H9 (cell line): ENCODE data around the gene TBC1D9. TPM values are rescaled to one million over a fixed set of nuclear protein-coding genes. Genes with fewer than 3 reads are reported as not detected.

Experiments used
- DNase-seq: peaks from one replicate; pipeline ENCODE4 v3.0.0-alpha.2; 2017
- H2AFZ ChIP-seq: one replicate; pipeline ENCODE4 v1.6.1; 2013; ENCODE audit warnings: mild to moderate bottlenecking, low read length, control low read depth, moderate library complexity
- H2AK5ac ChIP-seq: 2 replicates; pipeline ENCODE4 v1.6.1; 2013; ENCODE audit warnings: low read length, control low read depth, mixed read lengths; ENCODE audit not compliant: insufficient read length
- H2BK120ac ChIP-seq: one replicate; pipeline ENCODE4 v1.6.1; 2013; ENCODE audit warnings: low read depth, mild to moderate bottlenecking, low read length, control low read depth, inconsistent platforms; ENCODE audit not compliant: poor library complexity, severe bottlenecking
- H2BK12ac ChIP-seq: 2 replicates; pipeline ENCODE4 v1.6.1; 2013; ENCODE audit warnings: low read length, control low read depth, mixed read lengths, low read depth; ENCODE audit not compliant: insufficient read length
- H2BK15ac ChIP-seq: 2 replicates; pipeline ENCODE4 v1.6.1; 2013; ENCODE audit warnings: low read depth, low read length, control low read depth
- H2BK20ac ChIP-seq: one replicate; pipeline ENCODE4 v1.6.1; 2013; ENCODE audit warnings: low read depth, mild to moderate bottlenecking, low read length, control low read depth, inconsistent platforms; ENCODE audit not compliant: poor library complexity, severe bottlenecking
- H2BK5ac ChIP-seq: 2 replicates; pipeline ENCODE4 v1.6.1; 2013; ENCODE audit warnings: low read length, control low read depth, mixed read lengths; ENCODE audit not compliant: insufficient read length
- H3K14ac ChIP-seq: 2 replicates; pipeline ENCODE4 v1.6.1; 2013; ENCODE audit warnings: low read length, control low read depth; ENCODE audit not compliant: insufficient read depth
- H3K18ac ChIP-seq: 2 replicates; pipeline ENCODE4 v1.6.1; 2013; ENCODE audit warnings: low read depth, mild to moderate bottlenecking, mixed read lengths, low read length, control low read depth; ENCODE audit not compliant: insufficient read length
- H3K23ac ChIP-seq: 2 replicates; pipeline ENCODE4 v1.6.1; 2013; ENCODE audit warnings: low read length, control low read depth, mixed read lengths, low read depth; ENCODE audit not compliant: insufficient read length
- H3K23me2 ChIP-seq: 2 replicates; pipeline ENCODE4 v1.6.1; 2013; ENCODE audit warnings: low read depth, mild to moderate bottlenecking, mixed read lengths, low read length, control low read depth; ENCODE audit not compliant: insufficient read length, poor library complexity, severe bottlenecking
- H3K27ac ChIP-seq: 2 replicates; pipeline ENCODE4 v1.5.1; 2013; ENCODE audit warnings: low read length, control low read depth, mixed read lengths, low read depth; ENCODE audit not compliant: insufficient read length
- H3K27me3 ChIP-seq: 2 replicates; pipeline ENCODE4 v1.6.1; 2013; ENCODE audit warnings: low read length, control low read depth, inconsistent platforms; ENCODE audit not compliant: insufficient read depth
- H3K4ac ChIP-seq: 2 replicates; pipeline ENCODE4 v1.6.1; 2013; ENCODE audit warnings: low read depth, mild to moderate bottlenecking, control low read depth, inconsistent platforms, low read length, moderate library complexity
- H3K4me1 ChIP-seq: 2 replicates; pipeline ENCODE4 v1.6.1; 2013; ENCODE audit warnings: low read length, control low read depth, inconsistent platforms; ENCODE audit not compliant: insufficient read depth
- H3K4me2 ChIP-seq: 2 replicates; pipeline ENCODE4 v1.6.1; 2013; ENCODE audit warnings: low read length, control low read depth, mixed read lengths; ENCODE audit not compliant: insufficient read length, insufficient read depth
- H3K56ac ChIP-seq: 2 replicates; pipeline ENCODE4 v1.6.1; 2013; ENCODE audit warnings: low read depth, mild to moderate bottlenecking, mixed read lengths, low read length, control low read depth; ENCODE audit not compliant: insufficient read length
- H3K79me1 ChIP-seq: 2 replicates; pipeline ENCODE4 v1.6.1; 2013; ENCODE audit warnings: low read depth, mild to moderate bottlenecking, moderate library complexity, low read length, control low read depth, inconsistent platforms; ENCODE audit not compliant: insufficient read depth, poor library complexity, severe bottlenecking
- H3K79me2 ChIP-seq: 2 replicates; pipeline ENCODE4 v1.6.1; 2013; ENCODE audit warnings: low read length, control low read depth, inconsistent platforms; ENCODE audit not compliant: insufficient read depth
- H3K9ac ChIP-seq: 2 replicates; pipeline ENCODE4 v1.6.1; 2013; ENCODE audit warnings: low read length, control low read depth, mixed read lengths; ENCODE audit not compliant: insufficient read length; ENCODE audit errors: extremely low read depth
- H3K9me3 ChIP-seq: one replicate; pipeline ENCODE4 v1.6.1; 2013; ENCODE audit warnings: low read depth, low read length, inconsistent platforms; ENCODE audit not compliant: control insufficient read depth
- H3T11ph ChIP-seq: one replicate; pipeline ENCODE4 v1.6.1; 2013; ENCODE audit warnings: mild to moderate bottlenecking, low read length, control low read depth, inconsistent platforms
- H4K20me1 ChIP-seq: one replicate; pipeline ENCODE4 v1.6.1; 2013; ENCODE audit not compliant: control insufficient read depth, insufficient read length, insufficient read depth
- H4K5ac ChIP-seq: 2 replicates; pipeline ENCODE4 v1.6.1; 2013; ENCODE audit warnings: low read depth, mild to moderate bottlenecking, mixed read lengths, low read length, control low read depth; ENCODE audit not compliant: insufficient read length
- H4K8ac ChIP-seq: replicated peaks from 2 replicates; pipeline ENCODE4 v1.6.1; 2013; ENCODE audit warnings: low read length, control low read depth, mixed read lengths, low read depth; ENCODE audit not compliant: insufficient read length
- H4K91ac ChIP-seq: 2 replicates; pipeline ENCODE4 v1.6.1; 2013; ENCODE audit warnings: low read depth, mild to moderate bottlenecking, moderate library complexity, mixed read lengths, low read length, control low read depth; ENCODE audit not compliant: insufficient read length
- H3K27ac Mint-ChIP-seq, 3 experiments: 2 replicates in 2 of 3; 3 replicates in 1 of 3; pipeline ENCODE4 v1.8.0; 2020 to 2021; ENCODE audit warnings: mixed read lengths in 3 of 3, mild to moderate bottlenecking in 1 of 3, moderate library complexity in 1 of 3
- H3K27me3 Mint-ChIP-seq: 2 replicates; pipeline ENCODE4 v1.8.0; 2021; ENCODE audit warnings: low read depth, mild to moderate bottlenecking, moderate library complexity, mixed read lengths
- H3K36me3 Mint-ChIP-seq, 3 experiments: 2 replicates in 2 of 3; 3 replicates in 1 of 3; pipeline ENCODE4 v1.8.0; 2020 to 2021; ENCODE audit warnings: low read depth in 3 of 3, mixed read lengths in 3 of 3; ENCODE audit not compliant: insufficient read depth in 1 of 3
- H3K4me1 Mint-ChIP-seq, 2 experiments: 2 replicates each; pipeline ENCODE4 v1.8.0; 2020; ENCODE audit warnings: mixed read lengths in 2 of 2
- H3K4me3 Mint-ChIP-seq, 2 experiments: 2 replicates in 1 of 2; 3 replicates in 1 of 2; pipeline ENCODE4 v1.8.0; 2020 to 2021; ENCODE audit warnings: mild to moderate bottlenecking in 2 of 2, mixed read lengths in 2 of 2, moderate library complexity in 1 of 2
- H3K9me3 Mint-ChIP-seq, 2 experiments: 2 replicates in 1 of 2; 3 replicates in 1 of 2; pipeline ENCODE4 v1.8.0; 2020; ENCODE audit warnings: mild to moderate bottlenecking in 2 of 2, mixed read lengths in 2 of 2, moderate library complexity in 1 of 2
- WGBS: extraction: QIAGEN DNeasy Blood & Tissue Kit; methylation state at CpG from one replicate; pipeline ENCODE4 v1.1.7; 2013; ENCODE audit warnings: missing lambda C conversion rate, low lambda C conversion rate, mixed read lengths; ENCODE audit not compliant: insufficient read length; ENCODE audit errors: extremely low coverage; 5-methylcytosine and 5-hydroxymethylcytosine counted together
- total RNA-seq: library from RNA; stranded (reverse); gene quantifications from 2 replicates; pipeline ENCODE4 v1.2.1, GENCODE V29; 2021
- TF ChIP-seq, protein P1 (sequence below): fragments of 200-600 bp; sonication (generic); conservative IDR thresholded peaks from 3 replicates; pipeline ENCODE4 v1.8.0; 2021; ENCODE audit warnings: antibody characterized with exemption, mild to moderate bottlenecking

Gene TBC1D9
- total RNA-seq, 1 experiment from 2014 or later, result 0.63 TPM

DNA sequence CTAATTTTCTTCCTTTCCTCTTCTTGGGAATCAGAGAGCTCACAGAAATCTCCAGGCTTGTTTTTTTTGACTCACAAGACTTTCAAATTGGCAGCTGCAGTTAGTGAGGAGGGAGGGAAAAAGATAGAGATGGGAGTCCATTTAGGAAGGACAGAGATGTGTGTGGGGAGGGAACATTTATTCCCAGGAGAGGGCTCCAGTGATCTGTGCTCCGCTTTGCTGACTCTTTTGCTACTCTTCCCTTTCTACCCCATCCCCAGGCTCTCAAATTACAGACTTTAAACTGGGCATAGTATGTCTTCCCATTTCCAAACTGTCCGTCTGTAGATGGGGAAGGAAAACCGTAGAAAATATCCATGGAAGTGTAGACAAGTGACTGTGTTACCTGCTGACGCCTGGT lies 148.3 kb downstream of the TBC1D9 start:
- H3K27ac ChIP-seq, result no peak overlapping the region
- TF ChIP-seq, protein P1, sequence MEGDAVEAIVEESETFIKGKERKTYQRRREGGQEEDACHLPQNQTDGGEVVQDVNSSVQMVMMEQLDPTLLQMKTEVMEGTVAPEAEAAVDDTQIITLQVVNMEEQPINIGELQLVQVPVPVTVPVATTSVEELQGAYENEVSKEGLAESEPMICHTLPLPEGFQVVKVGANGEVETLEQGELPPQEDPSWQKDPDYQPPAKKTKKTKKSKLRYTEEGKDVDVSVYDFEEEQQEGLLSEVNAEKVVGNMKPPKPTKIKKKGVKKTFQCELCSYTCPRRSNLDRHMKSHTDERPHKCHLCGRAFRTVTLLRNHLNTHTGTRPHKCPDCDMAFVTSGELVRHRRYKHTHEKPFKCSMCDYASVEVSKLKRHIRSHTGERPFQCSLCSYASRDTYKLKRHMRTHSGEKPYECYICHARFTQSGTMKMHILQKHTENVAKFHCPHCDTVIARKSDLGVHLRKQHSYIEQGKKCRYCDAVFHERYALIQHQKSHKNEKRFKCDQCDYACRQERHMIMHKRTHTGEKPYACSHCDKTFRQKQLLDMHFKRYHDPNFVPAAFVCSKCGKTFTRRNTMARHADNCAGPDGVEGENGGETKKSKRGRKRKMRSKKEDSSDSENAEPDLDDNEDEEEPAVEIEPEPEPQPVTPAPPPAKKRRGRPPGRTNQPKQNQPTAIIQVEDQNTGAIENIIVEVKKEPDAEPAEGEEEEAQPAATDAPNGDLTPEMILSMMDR, result no peak
- H3K27ac Mint-ChIP-seq, result no peak overlapping the region; a peak in 1 of 7 replicates

More for the DNA sequence above, 148.3 kb downstream of the TBC1D9 start:
- H3K79me2 ChIP-seq, result no peaks in the 10 kb centered on the region
- H3K4me1 ChIP-seq, result no peaks in the 10 kb centered on the region
- H3K4ac ChIP-seq, result no peak overlapping the region
- no peak overlapping the region for H3K18ac ChIP-seq
- H2BK15ac ChIP-seq, result no peak overlapping the region
- Mint-ChIP-seq H3K9me3 (no peaks in the 10 kb centered on the region; a peak in 1 of 5 replicates), H3K27me3 (no peaks in the 10 kb centered on the region), H3K4me1 (peaks cover 8 to 14% of the 10 kb centered on the region in 2 experiments), H3K4me3 (no peak overlapping the region), H3K36me3 (no peaks in the 10 kb centered on the region)
- H2AFZ ChIP-seq, result no peak overlapping the region
- H3K23ac ChIP-seq, result no peak overlapping the region
- H2BK5ac ChIP-seq, result no peak overlapping the region
- no peak overlapping the region for H3K9ac ChIP-seq
- no peak overlapping the region for H2BK120ac ChIP-seq
- H4K8ac ChIP-seq, result no peak overlapping the region
- no peaks in the 10 kb centered on the region for H4K20me1 ChIP-seq
- DNase-seq, result no peak
- H3K79me1 ChIP-seq, result no peaks in the 10 kb centered on the region
- H3K56ac ChIP-seq, result no peak overlapping the region
- H3T11ph ChIP-seq, result no peak overlapping the region
- no CpG with 5 or more reads among the region's 4 CpGs for whole genome bisulfite sequencing
- H3K9me3 ChIP-seq, result no peaks in the 10 kb centered on the region
- H2AK5ac ChIP-seq, result no peak overlapping the region
- no peak overlapping the region for H4K91ac ChIP-seq
- H4K5ac ChIP-seq, result no peak overlapping the region
- no peak overlapping the region for H3K4me2 ChIP-seq
- H3K23me2 ChIP-seq, result no peaks in the 10 kb centered on the region
- no peaks in the 10 kb centered on the region for H3K27me3 ChIP-seq
- no peak overlapping the region for H2BK12ac ChIP-seq
- no peak overlapping the region for H3K14ac ChIP-seq
- no peak overlapping the region for H2BK20ac ChIP-seq
